SK-MEL-5 (cell line): ENCODE data around the gene SCAF8. TPM values are rescaled to one million over a fixed set of nuclear protein-coding genes. Genes with fewer than 3 reads are reported as not detected.
"Not testable (repeated sequence)": the region's sequence is repeated elsewhere in the genome, so short reads cannot be mapped to it uniquely, and the experiment has no call there.

ENCODE experiments used
- DNase-seq: peaks from one replicate; pipeline ENCODE4 v3.0.0-alpha.2; 2016; ENCODE audit warnings: low read depth, low spot score
- in situ Hi-C: cut with HindIII; loops from 2 replicates; pipeline ENCODE4 v1.10.0; 2016; ENCODE audit warnings: low sequenced_read_pairs, high pct_unique_total_duplicates, low pct_unique_long_range_greater_than_20kb
- total RNA-seq: library from RNA; depleted of rRNA; stranded (reverse); fragments of >200 nt; shearing (Covaris generic); gene quantifications from 2 replicates; pipeline ENCODE4 v1.2.3, GENCODE V29; 2014

The SCAF8 gene
- total RNA-seq, 1 experiment from 2014 or later = 16.6 TPM

GRCh38 chr6:154763650-154764049, 30.4 kb downstream of the SCAF8 start:
- no peak for DNase-seq
- in situ Hi-C loops = no loop called here

- no peak for DNase-seq
- in situ Hi-C loops = no loop called here
These were observed 32.1 kb downstream of the SCAF8 start for GRCh38 chr6:154765273-154765672.

DNA sequence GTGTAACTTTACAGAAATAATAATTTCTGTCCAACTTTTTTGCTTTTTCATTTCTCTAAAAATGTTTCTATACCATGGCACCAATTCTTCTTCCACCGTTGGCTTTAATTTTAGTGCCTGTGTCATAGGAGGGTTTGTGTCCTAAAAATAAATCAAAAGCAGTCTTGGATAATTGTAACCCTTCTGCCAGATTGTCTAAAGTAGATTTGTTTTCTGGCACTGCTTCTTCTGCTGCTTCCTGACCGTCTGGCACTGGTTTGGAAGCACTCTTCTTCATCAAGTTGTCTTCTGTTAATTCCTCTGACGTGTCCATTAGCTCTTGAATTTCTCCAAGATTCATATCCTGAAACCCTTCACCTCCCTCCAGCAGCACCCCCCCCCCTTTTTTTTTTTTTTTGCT, 33.1 kb downstream of the SCAF8 start:
- no peak for DNase-seq
- in situ Hi-C loops = no loop called here

GRCh38 chr6:154767003-154767723, 33.9 kb downstream of the SCAF8 start:
- DNase-seq = no peak
- in situ Hi-C loops = no loop called here

DNA sequence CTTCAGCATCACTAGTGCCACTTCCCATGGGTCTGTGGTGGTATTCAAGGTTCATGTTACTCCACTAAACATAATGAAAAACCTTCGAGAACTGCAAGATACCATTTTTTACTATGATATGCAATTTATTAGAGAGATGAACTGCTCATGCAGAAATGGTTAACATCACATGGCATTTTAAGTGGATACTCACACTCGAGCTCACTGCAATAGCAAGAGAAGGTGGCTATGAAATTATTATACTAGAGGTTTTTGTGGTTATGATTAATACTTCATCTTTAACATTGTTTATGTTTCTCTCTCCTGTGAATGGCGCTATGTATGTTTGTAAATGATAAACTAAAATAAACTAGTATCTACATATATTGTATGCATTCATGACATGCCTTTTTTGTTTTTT, 35.1 kb downstream of the SCAF8 start:
- in situ Hi-C loops = no loop called here
- no peak for DNase-seq

GRCh38 chr6:154773610-154774089, 40.4 kb downstream of the SCAF8 start:
- in situ Hi-C loops = no loop called here
- DNase-seq = no peak

GRCh38 chr6:154779157-154779556, 45.9 kb downstream of the SCAF8 start:
- DNase-seq, in situ Hi-C loops: not testable (repeated sequence)

DNA sequence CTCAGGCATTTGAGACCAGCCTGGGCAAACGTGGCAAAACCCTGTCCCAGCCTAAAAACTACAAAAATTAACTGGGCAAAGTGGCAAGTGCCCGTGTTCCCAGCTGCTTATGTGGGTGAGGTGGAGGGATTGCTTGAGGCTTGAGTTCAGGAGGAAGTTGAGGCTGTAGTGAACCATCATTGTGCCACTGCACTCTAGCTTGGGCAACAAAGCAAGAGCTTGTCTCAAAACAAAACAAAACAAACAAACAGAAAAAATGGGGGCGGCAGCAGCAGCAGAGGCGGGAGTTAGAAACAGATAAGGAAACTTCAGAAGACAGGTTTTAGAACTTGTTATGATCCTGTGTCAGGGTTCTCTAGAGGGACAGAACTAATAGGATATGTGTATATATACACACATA, 49.0 kb downstream of the SCAF8 start:
- DNase-seq = no peak
- in situ Hi-C loops = no loop called here

DNA sequence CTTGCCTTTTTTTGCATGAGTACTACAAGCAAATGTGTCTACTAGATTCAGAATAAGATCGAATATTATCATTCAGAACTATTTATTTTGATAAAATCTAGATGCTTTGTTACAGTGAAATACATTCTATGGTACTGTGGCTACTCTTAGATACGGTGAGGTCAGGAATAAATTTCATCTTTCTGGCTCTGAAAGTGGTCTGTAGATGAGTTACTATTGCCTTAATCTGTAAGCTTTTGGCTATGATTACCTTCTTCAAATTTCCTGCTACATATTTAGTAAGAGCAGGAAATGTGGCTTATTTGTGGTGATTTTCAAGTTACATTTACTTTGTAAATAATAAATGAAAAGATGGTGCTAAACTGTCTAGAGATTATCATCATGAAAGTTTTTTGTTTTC, 50.0 kb downstream of the SCAF8 start:
- in situ Hi-C loops = no loop called here
- DNase-seq = no peak

GRCh38 chr6:154785075-154785474, 51.9 kb downstream of the SCAF8 start:
- in situ Hi-C loops = no loop called here
- DNase-seq = no peak

DNA sequence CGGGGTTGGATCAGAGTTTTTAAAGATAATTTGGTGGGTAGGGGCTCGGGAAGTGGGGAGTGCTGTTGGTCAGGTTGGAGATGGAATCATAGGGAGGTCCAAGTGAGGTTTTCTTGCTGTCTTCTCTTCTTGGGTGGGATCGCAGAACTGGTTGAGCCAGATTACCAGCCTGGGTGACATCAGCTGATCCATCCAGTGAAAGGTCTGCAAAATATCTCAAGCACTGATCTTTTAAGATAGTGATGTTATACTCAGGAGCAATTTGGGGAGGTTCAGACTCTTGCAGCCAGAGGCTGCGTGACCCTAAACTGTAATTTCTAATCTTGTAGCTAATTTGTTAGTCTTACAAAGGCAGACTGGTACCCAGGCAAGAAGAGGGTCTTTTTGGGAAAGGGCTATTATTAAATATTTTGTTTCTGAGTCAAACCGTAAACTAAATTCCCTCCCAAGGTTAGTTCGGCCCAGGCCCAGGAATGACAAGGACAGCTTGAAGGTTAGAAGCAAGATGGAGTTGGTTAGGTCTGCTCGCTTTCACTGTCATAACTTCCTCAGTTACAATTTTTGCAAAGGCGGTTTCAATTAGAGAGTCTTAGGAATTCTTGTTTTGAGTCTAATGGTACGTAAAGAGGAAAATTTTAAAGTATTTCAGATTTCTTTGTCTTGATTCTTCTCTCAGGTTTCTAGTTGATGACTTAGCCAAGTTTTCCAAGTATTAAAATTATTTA, 53.1 kb downstream of the SCAF8 start:
- in situ Hi-C loops = no loop called here
- no peak for DNase-seq

DNA sequence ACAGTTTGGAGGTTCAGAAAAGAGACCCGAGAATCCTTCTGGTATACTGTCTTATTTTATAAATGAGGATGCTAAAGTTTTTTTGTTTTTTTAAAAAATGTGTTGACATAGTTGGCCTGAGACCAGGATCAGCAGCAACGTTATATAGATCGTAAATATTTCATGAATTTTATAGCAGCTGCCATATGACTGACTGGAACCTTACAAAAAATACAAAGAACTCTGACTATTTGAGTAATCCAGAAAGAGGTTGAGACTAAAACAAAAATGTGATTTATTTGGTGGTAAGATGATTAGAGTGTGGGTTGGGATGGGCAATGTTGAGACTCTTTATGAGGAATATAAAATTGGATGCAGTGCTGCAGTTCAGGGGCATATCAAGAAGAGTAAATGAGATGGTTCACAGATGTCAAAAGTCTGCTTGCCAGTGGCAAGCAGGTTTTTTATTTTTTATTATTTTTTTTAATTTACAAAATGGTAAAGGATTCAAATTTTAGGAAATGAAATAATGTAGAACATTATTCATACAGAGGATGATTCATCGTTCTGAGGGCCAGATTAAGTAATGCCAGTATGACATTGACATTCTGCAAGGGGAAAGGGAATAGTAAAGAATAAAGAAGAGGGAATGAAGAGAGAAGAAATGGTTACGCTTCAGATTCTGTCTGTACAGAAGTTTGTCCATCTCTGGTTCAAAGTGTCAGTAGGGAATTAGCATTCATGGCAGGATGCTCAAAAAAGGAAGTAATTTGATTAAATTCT, 58.5 kb downstream of the SCAF8 start:
- DNase-seq = no peak
- in situ Hi-C loops = no loop called here

DNA sequence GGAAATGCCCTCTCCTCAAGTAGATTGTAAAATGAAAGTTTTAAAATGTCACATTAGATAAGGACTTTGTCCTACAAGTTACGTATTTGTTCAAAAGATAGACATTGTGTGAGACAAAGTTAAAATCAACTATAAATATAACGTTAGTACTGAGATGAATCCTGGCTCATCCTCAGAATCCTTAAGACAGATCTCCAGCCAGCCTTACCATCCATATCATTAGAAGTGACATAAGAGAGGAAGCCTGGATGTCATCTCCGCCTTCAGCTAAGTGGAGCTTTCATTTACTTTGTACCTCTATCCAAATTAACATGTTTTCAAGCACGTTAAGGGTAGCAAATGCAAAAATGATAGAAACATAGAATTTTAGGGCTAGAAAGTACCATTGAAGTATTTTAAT, 59.1 kb downstream of the SCAF8 start:
- DNase-seq = no peak
- in situ Hi-C loops = no loop called here

DNA sequence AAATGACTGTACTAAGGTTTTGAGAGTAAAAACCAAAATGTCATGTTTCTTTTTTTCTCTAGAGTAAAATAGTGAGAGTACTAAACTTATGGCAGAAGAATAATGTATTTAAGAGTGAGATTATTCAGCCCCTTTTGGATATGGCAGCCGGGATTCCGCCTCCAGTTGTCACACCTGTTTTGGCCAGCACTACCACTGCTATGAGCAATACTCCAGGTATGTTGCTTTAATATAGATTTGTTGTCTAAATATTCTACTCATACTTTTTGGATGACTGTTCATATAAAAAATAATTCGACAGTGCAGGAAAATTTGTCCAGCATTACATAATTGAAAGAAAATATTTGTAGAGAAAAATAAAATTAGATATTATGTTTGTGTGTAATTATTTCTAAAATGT, 59.5 kb downstream of the SCAF8 start:
- DNase-seq = no peak
- in situ Hi-C loops = no loop called here

- in situ Hi-C loops = no loop called here
- no peak for DNase-seq
These were observed 63.3 kb downstream of the SCAF8 start for GRCh38 chr6:154796484-154796883.

DNA sequence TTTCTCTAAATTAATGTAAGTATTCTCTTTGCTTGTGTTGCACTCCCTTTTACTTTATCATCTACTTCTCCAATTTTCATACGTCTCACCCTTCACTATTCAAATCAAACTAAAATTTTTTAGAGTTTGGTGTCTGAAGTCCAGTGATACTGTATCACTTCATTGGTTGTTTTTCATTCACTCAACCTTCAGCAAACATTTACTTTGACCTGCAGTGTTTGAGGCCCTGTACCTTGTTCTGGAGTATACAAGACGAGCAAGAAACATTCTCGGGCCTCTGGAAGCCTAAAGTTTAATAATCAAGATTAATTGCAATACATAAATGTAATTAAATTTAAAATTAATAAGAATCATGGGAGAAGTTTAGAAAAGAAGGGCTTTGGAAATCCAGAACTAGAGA, 64.6 kb downstream of the SCAF8 start:
- in situ Hi-C loops = no loop called here
- no peak for DNase-seq

- in situ Hi-C loops = no loop called here
- no peak for DNase-seq
These were observed 67.1 kb downstream of the SCAF8 start for GRCh38 chr6:154800338-154800737.

GRCh38 chr6:154805288-154805911, 72.2 kb downstream of the SCAF8 start:
- in situ Hi-C loops = no loop called here
- peak; percentile 59 for DNase-seq
